Endothelial cell of umbilical vein (primary cell): ENCODE data around the gene TAF10. TPM values are rescaled to one million over a fixed set of nuclear protein-coding genes. Genes with fewer than 3 reads are reported as not detected.

Experiments
- BruUV-seq: library from RNA; stranded (reverse); fragments of 400-500 nt; replicated peaks from 2 replicates; lab custom pipeline; 2021; lab: Mats Ljungman, UMichigan
- CTCF ChIA-PET: fragments of 300-600, 350-600 bp; sonication (Branson Sonifier 250); formaldehyde crosslinking; loops from one replicate; lab custom pipeline; 2021; ENCODE audit warnings: antibody characterized with exemption, inconsistent platforms; lab: Charles Lee
- POLR2A ChIA-PET: fragments of 300-600, 350-600 bp; sonication (Branson Sonifier 250); formaldehyde crosslinking; loops from one replicate; lab custom pipeline; 2021; ENCODE audit warnings: antibody characterized with exemption, inconsistent platforms; lab: Charles Lee
- DNase-seq: peaks from one replicate; pipeline ENCODE4 v3.0.0-alpha.2; 2011; ENCODE audit warnings: low read depth, low spot score
- FAIRE-seq: peaks from 2 replicates; lab custom pipeline; 2011; peaks lifted over from hg19 to GRCh38; lab: Jason Lieb, UNC
- H2AFZ ChIP-seq: 2 replicates; pipeline ENCODE4 v1.6.0; 2012; ENCODE audit warnings: low read depth, low read length, control low read depth, inconsistent platforms
- H3K27ac ChIP-seq: 2 replicates; pipeline ENCODE4 v1.5.1; 2011; ENCODE audit warnings: low read depth, mild to moderate bottlenecking, control low read depth, low read length, moderate library complexity; ENCODE audit not compliant: insufficient read depth
- H3K27me3 ChIP-seq, 2 experiments: 2 replicates each; pipeline versions ENCODE4 v1.6.0 to v1.6.1; 2011; ENCODE audit warnings: low read length in 2 of 2, mixed read lengths in 1 of 2; ENCODE audit not compliant: control insufficient read depth in 2 of 2, insufficient read depth in 2 of 2
- H3K36me3 ChIP-seq, 2 experiments: 2 replicates in 1 of 2; 3 replicates in 1 of 2; pipeline ENCODE4 v1.5.1; 2011; ENCODE audit warnings: low read length in 2 of 2, mild to moderate bottlenecking in 1 of 2, moderate library complexity in 1 of 2; ENCODE audit not compliant: control insufficient read depth in 2 of 2, insufficient read depth in 2 of 2; ENCODE audit errors: extremely low read depth in 1 of 2
- H3K4me1 ChIP-seq: 3 replicates; pipeline ENCODE4 v1.5.1; 2011; ENCODE audit warnings: mild to moderate bottlenecking, low read length; ENCODE audit not compliant: control insufficient read depth, insufficient read depth; ENCODE audit errors: extremely low read depth
- H3K4me2 ChIP-seq: 2 replicates; pipeline ENCODE4 v1.6.1; 2011; ENCODE audit warnings: low read length, control low read depth, mixed read lengths; ENCODE audit not compliant: insufficient read depth
- H3K4me3 ChIP-seq, 3 experiments: fragments of 200-600 bp in 1 of 3; sonication (generic), shearing (Covaris generic) in 1 of 3; replicated peaks in 1 of 3; 2 replicates each; pipeline ENCODE4 v1.5.1; 2011 to 2016; ENCODE audit warnings: control low read depth in 3 of 3, low read length in 3 of 3, mild to moderate bottlenecking in 2 of 3, inconsistent platforms in 1 of 3, low read depth in 1 of 3, moderate library complexity in 1 of 3; ENCODE audit not compliant: insufficient read depth in 1 of 3
- H3K79me2 ChIP-seq: 2 replicates; pipeline ENCODE4 v1.6.0; 2012; ENCODE audit warnings: low read length, inconsistent platforms; ENCODE audit not compliant: control insufficient read depth, insufficient read depth
- H3K9ac ChIP-seq: replicated peaks from 2 replicates; pipeline ENCODE3; 2011; ENCODE audit warnings: low read length, control low read depth; ENCODE audit not compliant: insufficient read depth; ENCODE audit errors: extremely low read depth
- H3K9me1 ChIP-seq: replicated peaks from 3 replicates; pipeline ENCODE4 v1.6.0; 2011; ENCODE audit warnings: mild to moderate bottlenecking, low read length; ENCODE audit not compliant: control insufficient read depth, insufficient read depth; ENCODE audit errors: extremely low read depth
- H3K9me3 ChIP-seq: replicated peaks from 2 replicates; pipeline ENCODE4 v1.5.1; 2012; ENCODE audit warnings: low read length, inconsistent platforms; ENCODE audit not compliant: control insufficient read depth, insufficient read depth
- H4K20me1 ChIP-seq: replicated peaks from 2 replicates; pipeline ENCODE3; 2011; ENCODE audit warnings: mild to moderate bottlenecking, low read length; ENCODE audit not compliant: control insufficient read depth, insufficient read depth; ENCODE audit errors: extremely low read depth
- CTCF ChIP-seq, 2 donors: IDR thresholded peaks; 1 replicate in 1 of 2; 2 replicates in 1 of 2; pipeline ENCODE4 v1.5.1; 2011; ENCODE audit warnings: low read length in 2 of 2, mild to moderate bottlenecking in 2 of 2, moderate library complexity in 2 of 2, control low read depth in 1 of 2, inconsistent platforms in 1 of 2, low read depth in 1 of 2; ENCODE audit not compliant: insufficient read depth in 1 of 2; ENCODE audit errors: extremely low read depth in 1 of 2
- FOS ChIP-seq: IDR thresholded peaks from 2 replicates; pipeline ENCODE4 v1.6.1; 2011; ENCODE audit warnings: mild to moderate bottlenecking, low read length, moderate library complexity, borderline replicate concordance; ENCODE audit not compliant: insufficient read depth
- JUN ChIP-seq: IDR thresholded peaks from 2 replicates; pipeline ENCODE4 v1.6.1; 2011; ENCODE audit warnings: borderline replicate concordance, low read depth; ENCODE audit not compliant: insufficient read length, insufficient read depth
- MAX ChIP-seq: IDR thresholded peaks from 2 replicates; pipeline ENCODE4 v1.6.1; 2011; ENCODE audit not compliant: insufficient read depth, insufficient read length
- MYC ChIP-seq: IDR thresholded peaks from one replicate; pipeline ENCODE4 v1.6.1; 2011; ENCODE audit warnings: mild to moderate bottlenecking, low read depth, low read length
- POLR2A ChIP-seq: IDR thresholded peaks from 2 replicates; pipeline ENCODE4 v1.6.1; 2012; ENCODE audit warnings: low read depth, mild to moderate bottlenecking, control low read depth, low read length
- POLR2AphosphoS5 ChIP-seq: IDR thresholded peaks from 2 replicates; pipeline ENCODE4 v1.6.1; 2012; ENCODE audit warnings: low read depth, mild to moderate bottlenecking, control low read depth, low read length, moderate library complexity; ENCODE audit not compliant: insufficient read depth
- dilution Hi-C: fragments of 300-500 bp; cut with MboI; formaldehyde crosslinking; loops from one replicate; pipeline ENCODE4 v1.15.0; 2019; ENCODE audit warnings: low sequenced_read_pairs; ENCODE audit not compliant: extremely low pct_ligation_motif_present
- intact Hi-C: fragments of 100-400 bp; cut with micrococcal nuclease; formaldehyde crosslinking; loops from one replicate; pipeline ENCODE4 v1.10.0; 2022
- polyA plus RNA-seq, 4 experiments: library from polyadenylated mRNA; depleted of rRNA in 3 of 4; stranded (reverse) in 3 of 4; unstranded in 1 of 4; fragments of >200 nt; gene quantifications; 2 replicates each; pipeline versions ENCODE4 v1.2.1 to v1.2.3, GENCODE V29; 2011 to 2012; ENCODE audit warnings: missing spikeins in 1 of 4
- total RNA-seq: library from RNA; stranded (reverse); gene quantifications from 2 replicates; pipeline ENCODE4 v1.2.3, GENCODE V29; 2021

TAF10 gene
- total and polyA plus RNA-seq, 2 donors (not counting 3 experiments of a cell fraction or from before 2014, with no cell fraction given): 86.2 to 149 TPM

- CTCF ChIA-PET: interaction anchor here (1.0 to 2.4 kb wide), 4 partner anchors 10 to 60 kb away, joined by 3 to 19 read pairs (median 12); no protein-coding TSS in a partner anchor
- TF ChIP-seq MAX (peak; percentile 85), CTCF (IDR thresholded peaks at IDR 0.05; ENCODE audit: extremely low read depth in 1 of 2, insufficient read depth in 1 of 2, low read depth in 1 of 2, low read length in 2 of 2) (no peak), FOS (no peak), POLR2AphosphoS5 (peak; percentile 97), JUN (peak; percentile 24), POLR2A (peak; percentile 68), MYC (peak; percentile 92)
- Histone ChIP-seq H3K4me3 (no peak overlapping the region), H4K20me1 (no peaks in the 10 kb centered on the region), H3K27ac (peak overlapping the region; percentile 84), H3K27me3 (no peaks in the 10 kb centered on the region), H3K9ac (peak overlapping the region; percentile 58), H3K9me3 (no peaks in the 10 kb centered on the region), H2AFZ (peak overlapping the region; percentile 13), H3K4me2 (peak overlapping the region; percentile 61), H3K4me1 (peaks cover 37% of the 10 kb centered on the region), H3K79me2 (peaks cover 4% of the 10 kb centered on the region), H3K9me1 (no peaks in the 10 kb centered on the region), H3K36me3 (peaks cover 0 to 2% of the 10 kb centered on the region in 2 experiments)
- DNase-seq: peak; percentile 74
- intact Hi-C loops: loop anchor here (1.0 kb wide), 5 partner anchors 9 to 37 kb away; partner anchors contain the start of genes DCHS1, MRPL17 and TPP1
- POLR2A ChIA-PET: interaction anchor here (2.3 kb wide), 1 partner anchor 10 kb away, joined by 11 read pairs; no protein-coding TSS in a partner anchor
- FAIRE-seq: peak; percentile 92
- BruUV-seq: no TSS peak
- dilution Hi-C loops: no loop called here
These were observed 34.1 kb upstream of the TAF10 start for GRCh38 chr11:6646071-6646470.
